Body of pancreas (tissue), 4 donors: ENCODE data around the gene LTBP4. TPM values are rescaled to one million over a fixed set of nuclear protein-coding genes. Genes with fewer than 3 reads are reported as not detected.

Source experiments
- ATAC-seq: fragments of 150-250 bp; one replicate; pipeline ENCODE4 v1.9.1; 2016
- DNase-seq, 4 donors: peaks; one replicate each; pipeline ENCODE4 v3.0.0-alpha.2; 2019
- H3K27ac ChIP-seq, 4 donors: fragments of 200-600 bp; sonication (generic); 1 replicate in 3 of 4; 2 replicates in 1 of 4; pipeline versions ENCODE4 v1.5.1 to v1.6.1; 2016 to 2019; ENCODE audit warnings: mild to moderate bottlenecking in 1 of 4, mixed read lengths in 1 of 4, moderate library complexity in 1 of 4
- H3K27me3 ChIP-seq, 2 donors: fragments of 200-600 bp; sonication (generic); one replicate each; pipeline ENCODE4 v1.6.0; 2016; ENCODE audit warnings: mild to moderate bottlenecking in 1 of 2
- H3K36me3 ChIP-seq, 2 donors: fragments of 200-600 bp; sonication (generic); replicated peaks in 1 of 2; 2 replicates each; pipeline ENCODE4 v1.5.1; 2016; ENCODE audit warnings: low read depth in 2 of 2; ENCODE audit not compliant: insufficient read depth in 1 of 2
- H3K4me1 ChIP-seq: fragments of 200-600 bp; sonication (generic); one replicate; pipeline ENCODE4 v1.6.0; 2016
- H3K4me3 ChIP-seq, 2 donors: fragments of 200-600 bp; sonication (generic); 1 replicate in 1 of 2; 2 replicates in 1 of 2; pipeline ENCODE4 v1.5.1; 2016 to 2019
- H3K9me3 ChIP-seq, 3 donors: fragments of 200-600 bp; sonication (generic); 1 replicate in 2 of 3; 2 replicates in 1 of 3; pipeline ENCODE4 v1.5.1; 2016
- POLR2A ChIP-seq, 3 donors: fragments of 450-650 bp; IDR thresholded peaks; one replicate each; pipeline ENCODE4 v1.6.1; 2016; ENCODE audit warnings: antibody characterized with exemption in 3 of 3, mild to moderate bottlenecking in 2 of 3
- whole genome bisulfite sequencing, 2 donors: methylation state at CpG; one replicate each; pipeline ENCODE4 v1.1.5; 2017; 5-methylcytosine and 5-hydroxymethylcytosine counted together
- intact Hi-C: fragments of 100-400 bp; cut with DNase I; formaldehyde crosslinking; loops from one replicate; pipeline ENCODE4 v1.15.1; 2023
- total RNA-seq, 2 donors: library from RNA; depleted of rRNA; stranded (reverse); fragments of >200 nt; gene quantifications; one replicate each; pipeline ENCODE4 v1.1.0, GENCODE V29; 2016
- TF ChIP-seq, protein P1 (sequence below), 7 experiments: fragments of 450-650 bp in 4 of 7; fragments of 200-600 bp in 3 of 7; sonication (generic) in 3 of 7; IDR thresholded peaks; one replicate each; pipeline ENCODE4 v1.5.1; 2016 to 2019; ENCODE audit warnings: antibody characterized with exemption in 7 of 7

Gene LTBP4
- total RNA-seq, 2 donors from 2014 or later: 45.1 to 195 TPM

GRCh38 chr19:40565355-40565754 is 35.8 kb upstream of the LTBP4 start:
- ATAC-seq: no peak
- WGBS, 2 donors: 55 to 73% methylated on average over 2 to 4 of the region's 7 CpGs
- intact Hi-C loops: no loop called here
- Histone ChIP-seq H3K4me3 (no peak overlapping the region), H3K36me3 (no peaks in the 10 kb centered on the region), H3K27me3 (peaks cover 0 to 13% of the 10 kb centered on the region in 2 donors), H3K9me3 (no peaks in the 10 kb centered on the region), H3K27ac (no peak overlapping the region), H3K4me1 (peaks cover 13% of the 10 kb centered on the region)
- no peak for TF ChIP-seq POLR2A (IDR thresholded peaks at IDR 0.05)
- TF ChIP-seq, protein P1, sequence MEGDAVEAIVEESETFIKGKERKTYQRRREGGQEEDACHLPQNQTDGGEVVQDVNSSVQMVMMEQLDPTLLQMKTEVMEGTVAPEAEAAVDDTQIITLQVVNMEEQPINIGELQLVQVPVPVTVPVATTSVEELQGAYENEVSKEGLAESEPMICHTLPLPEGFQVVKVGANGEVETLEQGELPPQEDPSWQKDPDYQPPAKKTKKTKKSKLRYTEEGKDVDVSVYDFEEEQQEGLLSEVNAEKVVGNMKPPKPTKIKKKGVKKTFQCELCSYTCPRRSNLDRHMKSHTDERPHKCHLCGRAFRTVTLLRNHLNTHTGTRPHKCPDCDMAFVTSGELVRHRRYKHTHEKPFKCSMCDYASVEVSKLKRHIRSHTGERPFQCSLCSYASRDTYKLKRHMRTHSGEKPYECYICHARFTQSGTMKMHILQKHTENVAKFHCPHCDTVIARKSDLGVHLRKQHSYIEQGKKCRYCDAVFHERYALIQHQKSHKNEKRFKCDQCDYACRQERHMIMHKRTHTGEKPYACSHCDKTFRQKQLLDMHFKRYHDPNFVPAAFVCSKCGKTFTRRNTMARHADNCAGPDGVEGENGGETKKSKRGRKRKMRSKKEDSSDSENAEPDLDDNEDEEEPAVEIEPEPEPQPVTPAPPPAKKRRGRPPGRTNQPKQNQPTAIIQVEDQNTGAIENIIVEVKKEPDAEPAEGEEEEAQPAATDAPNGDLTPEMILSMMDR (IDR thresholded peaks at IDR 0.05): no peak
- no peak for DNase-seq

GRCh38 chr19:40565910-40566495 is 35.2 kb upstream of the LTBP4 start:
- Histone ChIP-seq H3K36me3 (no peaks in the 10 kb centered on the region), H3K9me3 (no peaks in the 10 kb centered on the region), H3K27me3 (peaks cover 0 to 13% of the 10 kb centered on the region in 2 donors), H3K4me3 (no peak overlapping the region), H3K4me1 (peaks cover 13% of the 10 kb centered on the region), H3K27ac (no peak overlapping the region)
- intact Hi-C loops: no loop called here
- no peak for ATAC-seq
- 71% methylated on average over 14 of the region's 14 CpGs; no CpG with 5 or more reads in 1 of the 2 donors for WGBS, 2 donors
- TF ChIP-seq, protein P1 (IDR thresholded peaks at IDR 0.05): no peak
- no peak for TF ChIP-seq POLR2A (IDR thresholded peaks at IDR 0.05)
- DNase-seq: no peak

DNA sequence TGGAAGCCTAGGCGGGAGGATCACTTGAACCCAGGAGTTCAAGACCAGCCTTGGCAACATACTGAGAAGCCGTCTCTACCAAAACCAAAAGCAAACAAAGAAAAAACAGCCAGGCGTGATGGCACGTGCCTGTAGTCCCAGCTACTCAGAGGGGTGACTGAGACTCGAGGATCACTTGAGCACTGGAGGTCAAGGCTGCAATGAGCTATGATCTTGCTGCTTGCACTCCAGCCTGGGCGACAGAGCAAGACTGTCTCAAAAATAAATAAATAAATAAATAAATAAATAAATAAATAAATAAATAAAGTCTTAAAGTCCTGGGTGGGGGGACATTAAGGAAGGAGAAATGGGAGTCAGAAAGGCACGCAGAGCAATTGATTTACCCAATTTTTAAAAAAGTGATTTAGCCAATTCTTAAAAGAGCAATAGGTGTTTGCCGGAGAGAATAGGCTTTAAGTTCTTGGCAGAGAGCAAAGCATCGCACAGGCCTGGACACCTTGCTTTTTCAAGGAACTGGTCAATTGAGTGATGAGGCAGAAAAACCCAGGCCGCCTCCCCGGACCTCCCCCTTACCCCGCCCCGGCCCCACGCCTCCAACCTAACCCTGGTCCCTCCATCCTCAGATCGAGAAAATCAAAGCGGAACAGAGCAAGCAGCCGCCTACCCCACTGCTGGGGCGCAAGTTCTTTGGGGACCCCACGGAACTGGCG is 34.0 kb upstream of the LTBP4 start:
- Histone ChIP-seq H3K4me1 (peaks cover 13% of the 10 kb centered on the region), H3K4me3 (no peak overlapping the region), H3K9me3 (no peaks in the 10 kb centered on the region), H3K27me3 (peaks cover 0 to 13% of the 10 kb centered on the region in 2 donors), H3K36me3 (no peaks in the 10 kb centered on the region), H3K27ac (no peak overlapping the region)
- DNase-seq (no peak), ATAC-seq (no peak)
- intact Hi-C loops: no loop called here
- no peak for TF ChIP-seq POLR2A (IDR thresholded peaks at IDR 0.05)
- TF ChIP-seq, protein P1 (IDR thresholded peaks at IDR 0.05): no peak
- WGBS, 2 donors: 22 to 24% methylated on average over 15 to 20 of the region's 20 CpGs

DNA sequence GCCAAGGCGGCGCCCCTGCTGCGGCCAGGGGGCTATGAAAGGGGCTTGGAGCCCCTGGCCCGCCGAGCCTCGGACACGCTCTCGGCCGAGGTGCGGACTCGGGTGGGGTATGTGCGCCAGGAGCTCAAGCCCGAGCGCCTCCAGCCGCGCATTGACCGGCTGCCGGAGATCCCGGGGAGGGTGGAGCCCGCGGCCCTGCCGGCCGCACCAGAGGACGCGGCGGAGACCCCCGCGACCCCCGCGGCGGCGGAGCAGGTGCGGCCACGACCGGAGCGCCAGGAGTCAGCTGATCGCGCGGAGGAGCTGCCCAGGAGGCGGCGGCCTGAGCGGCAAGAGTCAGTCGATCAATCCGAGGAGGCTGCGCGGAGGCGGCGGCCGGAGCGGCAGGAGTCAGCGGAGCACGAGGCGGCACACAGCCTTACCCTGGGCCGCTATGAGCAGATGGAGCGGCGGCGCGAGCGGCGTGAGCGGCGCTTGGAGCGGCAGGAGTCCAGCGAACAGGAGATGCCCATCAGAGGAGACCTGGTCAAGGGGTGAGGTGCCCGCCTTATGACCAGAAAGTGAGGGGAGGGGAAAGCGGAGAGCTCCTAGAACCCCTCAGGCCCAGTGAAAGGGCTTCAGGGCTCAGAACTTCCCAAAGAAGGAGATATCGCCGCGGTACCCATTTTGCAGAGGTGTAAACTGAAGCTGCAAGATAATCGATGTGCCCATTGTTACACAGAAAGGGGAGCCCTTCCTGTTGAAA is 33.2 kb upstream of the LTBP4 start:
- Histone ChIP-seq H3K9me3 (no peaks in the 10 kb centered on the region), H3K4me1 (peaks cover 13% of the 10 kb centered on the region), H3K4me3 (no peak overlapping the region), H3K27ac (no peak overlapping the region), H3K27me3 (peaks cover 0 to 13% of the 10 kb centered on the region in 2 donors), H3K36me3 (no peaks in the 10 kb centered on the region)
- no peak for DNase-seq
- no peak for ATAC-seq
- TF ChIP-seq, protein P1 (IDR thresholded peaks at IDR 0.05): no peak
- TF ChIP-seq POLR2A (IDR thresholded peaks at IDR 0.05): no peak
- WGBS, 2 donors: 11 to 19% methylated on average over 14 to 36 of the region's 70 CpGs
- intact Hi-C loops: no loop called here
